AG10803 (cell line): ENCODE data around the gene ZMIZ1.
"Not testable (repeated sequence)": the region's sequence is repeated elsewhere in the genome, so short reads cannot be mapped to it uniquely, and the experiment has no call there.

ENCODE experiments used
- DNase-seq: peaks from one replicate; pipeline ENCODE4 v3.0.0; 2010; ENCODE audit warnings: low read depth
- H3K4me3 ChIP-seq: 2 replicates; pipeline ENCODE4 v1.5.1; 2011; ENCODE audit warnings: mild to moderate bottlenecking, low read length, control low read depth
- CTCF ChIP-seq: conservative IDR thresholded peaks from 2 replicates; pipeline ENCODE4 v1.5.1; 2011; ENCODE audit warnings: mild to moderate bottlenecking, low read length, control low read depth, inconsistent platforms

ZMIZ1 gene

GRCh38 chr10:79277579-79278269, 209.0 kb downstream of the ZMIZ1 start:
- no peak overlapping the region for H3K4me3 ChIP-seq
- TF ChIP-seq CTCF, result no peak
- DNase-seq, result no peak

GRCh38 chr10:79279047-79279446, 210.3 kb downstream of the ZMIZ1 start:
- not testable (repeated sequence) for DNase-seq, H3K4me3 ChIP-seq

DNA sequence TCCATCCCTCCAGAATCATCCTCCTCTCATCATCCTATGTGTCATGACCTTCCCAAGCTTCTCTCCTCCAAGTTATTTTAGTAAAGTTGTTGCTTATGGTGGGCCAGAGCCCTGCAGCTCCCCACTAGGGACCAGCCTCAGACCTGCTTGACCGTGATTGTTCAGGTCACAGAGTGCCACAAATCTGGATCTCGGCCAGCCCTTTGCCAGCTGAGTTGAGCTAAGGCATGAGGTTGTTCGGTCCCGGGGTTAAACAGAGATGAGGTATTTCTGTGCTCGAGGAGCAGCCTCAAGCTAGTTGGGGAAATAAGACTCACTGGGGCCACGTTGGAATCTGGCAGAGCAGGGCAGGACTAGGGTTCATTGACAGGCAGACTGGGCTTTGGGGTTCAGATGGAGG, 212.2 kb downstream of the ZMIZ1 start:
- TF ChIP-seq CTCF, result no peak
- H3K4me3 ChIP-seq, result no peak overlapping the region
- no peak for DNase-seq

DNA sequence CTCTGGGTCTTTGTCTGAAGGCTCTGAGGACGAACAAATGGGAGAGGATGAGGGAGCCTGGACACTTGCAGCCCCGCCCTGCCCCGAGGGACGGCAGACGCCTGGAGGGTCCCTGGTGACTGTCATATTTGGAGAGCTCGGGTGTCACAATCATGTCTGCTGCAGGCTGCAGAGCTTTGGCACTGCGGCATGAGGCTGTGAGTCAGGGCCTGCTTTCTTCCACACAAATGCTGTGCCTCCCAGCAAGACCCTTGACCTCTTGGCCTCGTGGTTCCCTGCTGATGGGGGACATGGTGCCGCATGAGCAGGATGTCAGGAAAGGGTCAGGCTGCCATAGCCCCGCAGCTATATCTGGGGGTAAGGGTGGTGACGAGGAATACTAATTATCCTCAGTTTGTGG, 213.6 kb downstream of the ZMIZ1 start:
- no peak for TF ChIP-seq CTCF
- H3K4me3 ChIP-seq, result no peak overlapping the region
- no peak for DNase-seq

DNA sequence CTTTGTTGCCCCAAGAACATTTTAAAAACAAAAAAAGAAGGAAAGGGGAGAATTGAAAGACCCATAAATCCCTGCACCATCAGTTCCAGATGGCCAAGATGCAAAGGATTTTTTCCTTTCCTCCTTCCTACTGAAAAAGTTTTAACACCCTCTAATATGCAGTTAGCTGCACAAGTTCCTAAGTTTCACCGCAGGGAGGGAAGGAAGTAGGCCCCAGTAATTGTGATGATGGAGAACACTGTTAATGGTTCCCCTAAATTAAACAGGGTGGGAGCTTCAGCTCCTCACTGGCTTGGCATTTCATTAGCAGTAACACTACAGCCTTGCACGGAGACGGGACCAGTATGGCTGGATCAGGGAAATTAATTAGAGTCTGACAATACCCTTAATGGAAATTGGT, 214.8 kb downstream of the ZMIZ1 start:
- H3K4me3 ChIP-seq, result no peak overlapping the region

DNA sequence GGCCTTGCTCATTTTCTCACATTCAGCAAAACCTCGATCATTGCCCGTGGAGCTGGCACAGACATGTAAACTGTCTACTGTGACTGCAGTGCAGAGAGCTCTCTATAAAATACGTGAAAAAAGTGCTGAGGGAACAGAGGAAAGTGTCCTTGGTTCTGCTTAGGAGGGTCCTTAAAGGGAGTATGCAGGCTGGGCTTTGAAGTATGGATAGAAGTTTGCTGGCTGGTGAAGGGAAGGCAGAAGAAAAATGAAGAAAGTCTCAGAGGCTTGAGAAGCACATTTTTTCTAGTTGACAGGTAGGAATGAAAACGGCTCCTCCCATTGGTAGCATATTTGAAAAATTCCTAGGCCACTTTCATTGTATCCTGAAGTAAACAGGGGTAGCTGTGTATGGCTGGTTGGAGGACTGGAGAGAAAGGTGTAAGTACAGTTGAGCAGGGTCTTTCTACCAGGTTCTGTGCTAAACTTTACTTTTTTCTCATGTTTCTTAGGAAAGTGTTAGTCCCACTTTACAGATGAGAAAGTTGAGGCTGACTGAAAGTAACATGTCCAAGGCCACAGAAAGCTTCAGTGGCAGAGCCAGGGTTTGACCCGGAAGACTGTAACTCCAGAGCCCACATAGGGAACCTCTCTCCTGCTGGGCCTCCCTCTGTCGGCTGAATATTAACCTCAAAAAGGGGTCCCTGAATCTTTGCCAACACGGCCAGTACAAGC, 215.5 kb downstream of the ZMIZ1 start:
- no peak for DNase-seq

More for the DNA sequence above, 214.8 kb downstream of the ZMIZ1 start:
- no peak for DNase-seq
- TF ChIP-seq CTCF, result no peak

More for the DNA sequence above, 215.5 kb downstream of the ZMIZ1 start:
- no peak overlapping the region for H3K4me3 ChIP-seq
- no peak for TF ChIP-seq CTCF
